Measurements from ENCODE around the gene GPR63. TPM values are rescaled to one million over a fixed set of nuclear protein-coding genes. Genes with fewer than 3 reads are reported as not detected.

GPR63 gene
- total RNA-seq, 1 donor from 2014 or later = 1.0 TPM

DNA sequence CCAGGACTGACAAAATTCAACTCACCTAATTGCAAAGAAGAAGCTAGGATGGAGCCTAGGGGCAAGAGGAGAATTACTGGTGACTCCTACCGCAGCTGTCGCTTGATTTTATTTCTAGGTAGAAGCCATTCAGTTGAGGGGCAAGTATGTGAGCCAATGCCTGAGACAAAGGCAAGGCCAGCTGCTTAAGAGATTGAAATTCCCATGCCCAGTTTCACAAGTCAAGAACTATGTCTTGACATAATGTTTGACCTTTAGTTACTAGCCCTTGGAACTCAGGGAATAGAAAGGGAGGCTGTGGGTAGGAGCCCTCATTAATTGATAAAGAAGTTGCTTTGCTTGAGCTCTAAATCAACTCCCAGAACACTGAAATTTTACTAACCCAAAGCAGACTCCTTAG is 54.0 kb downstream of the GPR63 start:
- H3K4me1 ChIP-seq = no peaks in the 10 kb centered on the region
- intact Hi-C loops (cut with micrococcal nuclease) = no loop called here
- H3K36me3 ChIP-seq = no peaks in the 10 kb centered on the region

DNA sequence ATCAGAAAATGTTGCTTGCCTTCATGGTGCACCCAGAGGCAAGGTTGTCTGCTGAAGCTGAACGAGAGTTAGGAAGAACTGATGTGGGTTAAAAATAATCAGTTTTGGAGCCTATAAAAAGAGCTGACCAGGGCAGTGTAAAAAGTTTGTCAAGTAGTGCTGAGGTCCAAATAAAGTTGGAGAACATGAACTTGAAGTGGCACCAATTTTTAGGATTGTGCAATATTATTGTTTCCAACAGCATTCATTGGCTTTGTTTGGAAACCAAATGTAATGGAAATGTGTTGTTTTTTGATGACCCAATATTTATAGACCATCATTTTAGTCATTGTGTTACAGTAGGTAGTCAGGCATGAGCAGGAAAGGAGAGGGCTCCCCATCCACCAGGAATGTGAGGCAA is 55.7 kb downstream of the GPR63 start:
- H3K4me3 ChIP-seq = no peak overlapping the region
- H3K4me1 ChIP-seq = no peaks in the 10 kb centered on the region
- H3K36me3 ChIP-seq = no peaks in the 10 kb centered on the region
- no peaks in the 10 kb centered on the region for H3K27me3 ChIP-seq (ENCODE audit: low read depth)
- no peak for DNase-seq
- TF ChIP-seq, protein P1, sequence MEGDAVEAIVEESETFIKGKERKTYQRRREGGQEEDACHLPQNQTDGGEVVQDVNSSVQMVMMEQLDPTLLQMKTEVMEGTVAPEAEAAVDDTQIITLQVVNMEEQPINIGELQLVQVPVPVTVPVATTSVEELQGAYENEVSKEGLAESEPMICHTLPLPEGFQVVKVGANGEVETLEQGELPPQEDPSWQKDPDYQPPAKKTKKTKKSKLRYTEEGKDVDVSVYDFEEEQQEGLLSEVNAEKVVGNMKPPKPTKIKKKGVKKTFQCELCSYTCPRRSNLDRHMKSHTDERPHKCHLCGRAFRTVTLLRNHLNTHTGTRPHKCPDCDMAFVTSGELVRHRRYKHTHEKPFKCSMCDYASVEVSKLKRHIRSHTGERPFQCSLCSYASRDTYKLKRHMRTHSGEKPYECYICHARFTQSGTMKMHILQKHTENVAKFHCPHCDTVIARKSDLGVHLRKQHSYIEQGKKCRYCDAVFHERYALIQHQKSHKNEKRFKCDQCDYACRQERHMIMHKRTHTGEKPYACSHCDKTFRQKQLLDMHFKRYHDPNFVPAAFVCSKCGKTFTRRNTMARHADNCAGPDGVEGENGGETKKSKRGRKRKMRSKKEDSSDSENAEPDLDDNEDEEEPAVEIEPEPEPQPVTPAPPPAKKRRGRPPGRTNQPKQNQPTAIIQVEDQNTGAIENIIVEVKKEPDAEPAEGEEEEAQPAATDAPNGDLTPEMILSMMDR (IDR thresholded peaks at IDR 0.05; ENCODE audit: borderline replicate concordance) = no peak
- no peak overlapping the region for H3K27ac ChIP-seq (replicated peaks)
- H3K9me3 ChIP-seq (replicated peaks) = peaks cover 8% of the 10 kb centered on the region
- intact Hi-C loops (cut with micrococcal nuclease) = no loop called here

More for the DNA sequence above, 54.0 kb downstream of the GPR63 start:
- Histone ChIP-seq H3K4me3 (no peak overlapping the region), H3K27me3 (ENCODE audit: low read depth) (no peaks in the 10 kb centered on the region), H3K9me3 (replicated peaks) (peaks cover 8% of the 10 kb centered on the region), H3K27ac (replicated peaks) (no peak overlapping the region)
- TF ChIP-seq, protein P1 (IDR thresholded peaks at IDR 0.05; ENCODE audit: borderline replicate concordance) = no peak
- DNase-seq = no peak

DNA sequence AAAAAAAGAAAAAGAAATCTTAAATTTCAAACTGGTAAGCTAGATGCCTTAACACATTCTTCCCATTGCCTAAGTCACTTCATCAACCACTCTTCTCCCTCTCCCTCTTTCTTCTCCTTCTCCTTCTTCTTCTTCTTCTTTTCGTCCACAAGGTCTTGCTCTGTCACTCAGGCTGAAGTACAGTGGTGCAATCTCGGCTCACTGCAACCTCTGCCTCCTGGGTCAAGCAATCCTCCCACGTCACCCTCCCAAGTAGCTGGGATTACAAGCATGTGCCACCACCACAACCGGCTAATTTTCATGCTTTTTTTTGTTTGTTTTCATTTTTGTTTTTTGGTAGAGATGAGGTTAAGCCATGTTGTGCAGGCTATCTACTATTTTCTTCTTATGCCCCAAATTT is 60.2 kb downstream of the GPR63 start:
- H3K9me3 ChIP-seq (replicated peaks) = peaks cover 24% of the 10 kb centered on the region
- TF ChIP-seq, protein P1 (IDR thresholded peaks at IDR 0.05; ENCODE audit: borderline replicate concordance) = no peak
- H3K4me1 ChIP-seq = no peaks in the 10 kb centered on the region

DNA sequence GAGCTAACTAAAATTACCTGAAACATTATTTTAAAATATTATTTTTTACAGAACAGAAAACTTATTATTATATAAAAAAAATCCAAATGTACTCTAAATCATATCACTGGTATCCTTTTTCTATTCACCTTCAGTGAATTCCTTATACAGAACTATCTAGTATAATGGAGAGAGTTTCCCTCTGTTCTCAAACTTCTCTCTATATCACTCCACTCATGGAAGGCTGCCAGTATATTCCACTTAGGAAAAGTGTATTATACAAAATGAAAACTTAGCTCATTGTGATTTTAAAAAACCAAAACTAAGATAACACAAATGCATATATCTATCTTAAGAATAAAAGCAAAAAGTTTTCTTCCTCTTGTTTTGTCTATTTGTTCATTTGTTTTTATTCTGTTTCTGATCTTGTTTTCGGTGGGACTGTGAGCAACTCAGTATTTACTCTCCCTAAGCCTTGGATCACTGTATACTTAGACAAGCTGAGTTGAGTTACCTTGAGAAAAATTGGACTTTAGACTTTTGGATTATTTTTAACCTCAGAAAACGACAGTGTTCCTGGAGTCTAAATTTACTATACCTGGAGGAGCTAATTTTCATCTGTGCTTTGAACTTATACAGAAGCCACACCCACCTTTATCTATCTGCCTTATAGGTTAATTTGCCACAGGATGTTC is 61.4 kb downstream of the GPR63 start:
- no peaks in the 10 kb centered on the region for H3K36me3 ChIP-seq
- H3K27me3 ChIP-seq (ENCODE audit: low read depth) = no peaks in the 10 kb centered on the region
- TF ChIP-seq, protein P1 (IDR thresholded peaks at IDR 0.05; ENCODE audit: borderline replicate concordance) = no peak
- DNase-seq = no peak
- intact Hi-C loops (cut with micrococcal nuclease) = no loop called here
- H3K4me3 ChIP-seq = no peak overlapping the region
- H3K4me1 ChIP-seq = no peaks in the 10 kb centered on the region
- peaks cover 24% of the 10 kb centered on the region for H3K9me3 ChIP-seq (replicated peaks)
- H3K27ac ChIP-seq (replicated peaks) = no peak overlapping the region

More for the DNA sequence above, 60.2 kb downstream of the GPR63 start:
- Histone ChIP-seq H3K27ac (replicated peaks) (no peak overlapping the region), H3K27me3 (ENCODE audit: low read depth) (no peaks in the 10 kb centered on the region), H3K4me3 (no peak overlapping the region), H3K36me3 (no peaks in the 10 kb centered on the region)
- intact Hi-C loops (cut with micrococcal nuclease) = no loop called here
- DNase-seq = no peak

DNA sequence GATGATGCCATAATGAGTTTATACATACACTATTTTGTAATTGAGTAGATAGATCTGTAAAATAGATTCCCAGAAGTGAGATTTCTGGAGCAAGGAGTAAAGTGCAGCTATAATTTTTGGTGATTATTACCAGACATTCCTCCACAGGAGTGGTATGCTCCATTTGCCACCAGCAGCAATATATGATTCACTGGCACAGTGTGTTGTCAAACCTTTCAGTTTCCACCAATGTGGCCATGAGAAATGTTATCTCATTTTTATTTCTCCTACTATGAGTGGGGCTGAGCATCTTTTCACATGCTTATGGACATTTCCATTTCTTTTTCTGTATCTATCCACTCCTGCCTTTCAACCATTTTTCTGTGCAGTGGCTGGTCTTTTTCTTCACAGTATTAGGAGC is 70.5 kb downstream of the GPR63 start:
- Histone ChIP-seq H3K36me3 (no peaks in the 10 kb centered on the region), H3K9me3 (replicated peaks) (no peaks in the 10 kb centered on the region), H3K27ac (replicated peaks) (no peak overlapping the region), H3K4me1 (no peaks in the 10 kb centered on the region), H3K27me3 (ENCODE audit: low read depth) (no peaks in the 10 kb centered on the region), H3K4me3 (no peak overlapping the region)
- intact Hi-C loops (cut with micrococcal nuclease) = no loop called here
- no peak for DNase-seq
- TF ChIP-seq, protein P1 (IDR thresholded peaks at IDR 0.05; ENCODE audit: borderline replicate concordance) = no peak

All from left ventricle myocardium inferior (tissue), 1 donor.